GM12801 (cell line): ENCODE data around the gene TPRX2.

Experiments
- CTCF ChIP-seq: IDR thresholded peaks from one replicate; pipeline ENCODE4 v1.5.1; 2011; ENCODE audit warnings: control low read depth; ENCODE audit not compliant: insufficient read length; ENCODE audit errors: extremely low read depth

The TPRX2 gene

GRCh38 chr19:47826800-47827199, 32.2 kb upstream of the TPRX2 start:
- no peak for TF ChIP-seq CTCF

GRCh38 chr19:47832723-47833122, 26.3 kb upstream of the TPRX2 start:
- TF ChIP-seq CTCF, result no peak

- TF ChIP-seq CTCF, result no peak
These were observed 23.0 kb upstream of the TPRX2 start for GRCh38 chr19:47836038-47836437.

- no peak for TF ChIP-seq CTCF
These were observed 19.6 kb upstream of the TPRX2 start for GRCh38 chr19:47839411-47839810.

- no peak for TF ChIP-seq CTCF
These were observed 19.1 kb upstream of the TPRX2 start for GRCh38 chr19:47839913-47840312.

GRCh38 chr19:47842941-47843340, 16.1 kb upstream of the TPRX2 start:
- TF ChIP-seq CTCF, result no peak

- no peak for TF ChIP-seq CTCF
These were observed 10.6 kb upstream of the TPRX2 start for GRCh38 chr19:47848425-47848822.
